Hindlimb muscle (tissue), 1 donor: ENCODE data around the gene BABAM2. TPM values are rescaled to one million over a fixed set of nuclear protein-coding genes. Genes with fewer than 3 reads are reported as not detected.
"Not testable (repeated sequence)": the region's sequence is repeated elsewhere in the genome, so short reads cannot be mapped to it uniquely, and the experiment has no call there.

Experiments
- DNase-seq: peaks from one replicate; pipeline ENCODE4 v3.0.0-alpha.2; 2013
- polyA plus RNA-seq: library from polyadenylated mRNA; unstranded; fragments of 120-200 nt; gene quantifications from one replicate; pipeline ENCODE4 v1.2.1, GENCODE V29; 2013; ENCODE audit not compliant: insufficient read length

Gene BABAM2
- polyA plus RNA-seq, 1 donor, result 26.4 TPM

DNA sequence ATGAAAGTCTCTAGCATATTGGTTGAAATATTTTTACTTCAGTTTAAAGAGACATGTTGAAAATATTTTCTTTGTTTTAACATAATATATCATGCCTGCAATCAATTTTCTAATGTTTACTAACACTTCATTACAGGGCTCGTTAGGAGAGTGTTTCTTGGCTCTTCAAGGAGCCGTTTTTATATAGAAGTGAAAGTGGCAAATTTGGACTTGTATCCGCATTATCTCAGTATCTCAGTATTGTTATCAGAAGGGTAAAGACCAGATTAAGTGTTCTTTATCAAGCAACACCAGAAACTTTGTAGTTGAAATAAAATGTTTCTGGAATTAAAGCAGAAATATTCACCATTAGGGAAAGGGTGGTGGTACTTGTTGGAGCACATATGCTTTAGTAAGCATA is 97.8 kb downstream of the BABAM2 start:
- DNase-seq, result no peak

- DNase-seq, result no peak
These were observed 98.2 kb downstream of the BABAM2 start for GRCh38 chr2:27988718-27989117.

DNA sequence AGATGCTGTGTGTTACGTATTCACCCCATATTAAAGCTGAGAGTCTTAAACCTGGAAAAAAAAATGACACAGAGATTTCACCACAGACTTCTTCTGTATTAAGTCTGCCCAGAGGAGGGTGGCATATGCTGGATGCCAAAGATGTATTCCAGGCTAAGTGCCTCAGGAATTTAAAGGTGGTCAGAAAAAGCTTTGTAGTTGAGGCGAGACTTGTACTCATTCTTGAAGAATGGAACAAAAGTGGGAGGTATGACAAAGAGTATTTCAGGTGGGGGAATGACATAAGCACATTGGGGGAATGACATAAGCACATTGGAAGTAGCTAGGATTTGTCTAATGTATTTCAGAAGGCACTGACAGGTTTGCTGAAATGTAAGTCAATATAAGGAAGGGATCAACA is 98.6 kb downstream of the BABAM2 start:
- no peak for DNase-seq

- DNase-seq, result no peak
These were observed 99.6 kb downstream of the BABAM2 start for GRCh38 chr2:27990030-27990590.

- DNase-seq, result peak; percentile 37
These were observed 100.6 kb downstream of the BABAM2 start for GRCh38 chr2:27991146-27991545.

GRCh38 chr2:27992787-27993401 is 102.4 kb downstream of the BABAM2 start:
- no peak for DNase-seq

DNA sequence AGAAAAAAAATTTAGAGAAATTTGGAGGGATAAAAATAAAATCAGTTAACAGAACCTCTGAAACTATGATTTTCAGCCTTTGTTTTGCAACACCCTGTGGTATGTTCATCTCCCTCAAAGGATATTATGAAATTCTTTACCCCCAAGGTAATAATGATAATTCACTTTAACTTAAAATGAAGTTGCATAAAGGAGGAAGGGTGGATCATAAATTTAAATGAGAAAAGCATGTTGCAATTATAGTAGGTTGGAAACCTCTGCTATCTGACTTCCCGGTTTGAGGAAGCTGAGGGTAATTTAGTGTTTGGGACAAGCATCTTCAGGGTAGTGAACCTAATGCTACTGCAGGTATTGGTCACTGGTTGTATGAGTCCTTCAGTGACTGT is 102.9 kb downstream of the BABAM2 start:
- DNase-seq, result no peak

DNA sequence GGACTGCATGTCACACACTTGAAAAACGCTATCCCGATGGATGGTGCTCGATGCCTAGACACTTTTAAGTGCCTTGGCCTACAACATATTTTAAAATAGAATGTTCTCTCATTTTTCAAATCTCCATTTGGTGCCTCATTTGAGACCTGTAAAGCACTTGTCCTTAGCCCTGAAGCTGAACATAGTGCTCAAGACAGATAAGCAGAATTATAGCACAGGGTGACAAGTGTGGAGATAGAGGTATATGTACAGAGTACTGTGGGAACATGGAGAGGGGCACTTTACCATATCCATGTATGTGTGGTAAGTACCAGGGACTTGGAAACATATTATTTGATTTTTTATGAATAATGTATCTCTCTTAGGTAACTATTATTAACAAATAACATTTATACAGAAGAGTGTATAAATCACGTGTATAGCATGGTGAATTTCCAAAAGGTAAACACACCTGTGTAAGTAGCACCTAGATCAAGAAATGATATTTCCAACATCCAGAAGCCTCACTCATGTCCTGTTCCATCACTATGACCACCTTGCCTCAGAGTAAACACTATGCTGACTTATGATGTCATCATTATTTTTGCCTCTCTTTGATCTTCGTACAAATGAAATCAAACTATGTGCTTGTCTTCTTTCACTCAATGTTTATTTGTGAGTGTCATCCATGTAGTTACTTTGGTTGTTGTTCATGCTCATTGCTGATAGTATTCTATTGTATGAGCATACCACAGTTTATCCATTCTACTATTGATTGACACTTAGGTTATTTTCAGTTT is 103.6 kb downstream of the BABAM2 start:
- no peak for DNase-seq

- no peak for DNase-seq
These were observed 105.8 kb downstream of the BABAM2 start for GRCh38 chr2:27996156-27996922.

DNA sequence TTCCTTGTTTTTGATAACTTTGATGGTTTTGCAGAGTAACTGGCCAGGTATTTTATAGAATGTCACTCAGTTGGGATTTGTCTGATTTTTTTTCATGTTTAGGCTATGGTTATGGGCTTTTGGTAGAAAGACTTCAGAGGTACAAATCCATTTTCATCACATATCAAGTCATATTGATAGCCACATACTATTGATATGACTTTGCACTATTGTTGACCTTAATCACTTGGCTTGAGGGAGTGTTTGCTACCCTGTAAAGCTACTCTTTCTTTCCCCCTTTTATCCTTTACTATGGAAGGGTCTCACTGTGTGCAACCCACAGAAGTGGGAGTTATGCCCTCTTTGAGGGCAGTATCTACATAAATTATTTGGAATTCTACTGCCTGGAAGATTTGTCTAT is 109.8 kb downstream of the BABAM2 start:
- no peak for DNase-seq

- DNase-seq, result no peak
These were observed 111.7 kb downstream of the BABAM2 start for GRCh38 chr2:28002181-28002580.

- no peak for DNase-seq
These were observed 113.6 kb downstream of the BABAM2 start for GRCh38 chr2:28004086-28004485.

GRCh38 chr2:28009732-28010131 is 119.2 kb downstream of the BABAM2 start:
- no peak for DNase-seq

- DNase-seq, result no peak
These were observed 120.8 kb downstream of the BABAM2 start for GRCh38 chr2:28011322-28011737.

DNA sequence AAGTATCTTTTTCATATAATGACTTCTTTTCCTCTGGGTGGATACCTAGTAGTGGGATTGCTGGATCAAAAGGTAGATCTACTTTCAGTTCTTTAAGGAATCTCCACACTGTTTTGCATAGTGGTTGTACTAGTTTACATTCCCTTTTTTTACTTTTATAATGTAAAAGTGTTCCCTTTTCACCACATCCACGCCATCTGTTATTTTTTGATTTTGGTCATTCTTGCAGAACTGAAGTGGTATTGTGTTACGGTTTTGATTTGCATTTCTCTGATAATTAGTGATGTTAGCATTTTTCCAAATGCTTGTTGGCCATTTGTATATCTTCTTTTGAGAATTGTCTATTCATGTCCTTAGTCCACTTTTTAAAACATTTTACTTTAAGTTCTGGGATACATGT is 127.9 kb downstream of the BABAM2 start:
- DNase-seq, result not testable (repeated sequence)

DNA sequence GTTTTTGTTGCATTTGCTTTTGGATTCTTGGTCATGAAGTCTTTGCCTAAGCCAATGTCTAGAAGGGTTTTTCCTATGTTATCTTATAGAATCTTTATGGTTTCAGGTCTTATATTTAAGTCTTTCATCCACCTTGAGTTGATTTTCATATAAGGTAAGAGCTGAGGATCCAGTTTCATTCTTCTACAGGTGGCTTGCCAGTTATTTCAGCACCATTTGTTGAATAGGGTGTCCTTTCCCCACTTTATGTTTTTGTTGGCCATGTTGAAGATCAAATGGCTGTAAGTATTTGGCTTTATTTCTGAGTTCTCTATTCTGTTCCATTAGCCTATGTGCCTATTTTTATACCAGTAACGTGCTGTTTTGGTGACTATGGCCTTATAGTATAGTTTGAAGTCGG is 129.0 kb downstream of the BABAM2 start:
- not testable (repeated sequence) for DNase-seq

DNA sequence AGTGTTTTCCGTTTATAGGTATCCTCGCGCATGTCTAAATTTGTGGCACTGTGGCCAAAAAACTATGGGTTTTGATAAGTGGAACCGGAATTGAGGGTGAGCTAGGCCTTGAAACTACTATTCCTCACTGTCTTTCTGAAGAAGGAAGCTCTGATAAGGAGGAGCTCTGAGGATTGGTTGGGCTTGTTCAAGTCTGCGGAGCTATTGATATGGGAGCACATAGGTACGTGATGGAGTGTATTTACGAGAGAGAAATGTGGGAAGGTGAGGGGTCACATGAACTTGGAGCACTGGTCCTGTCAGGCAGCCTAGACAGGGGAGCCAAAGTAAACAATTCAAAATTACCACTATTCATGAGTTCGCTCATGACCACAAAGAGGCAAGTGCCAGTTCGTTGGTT is 131.4 kb downstream of the BABAM2 start:
- no peak for DNase-seq

GRCh38 chr2:28025123-28025522 is 134.6 kb downstream of the BABAM2 start:
- no peak for DNase-seq

GRCh38 chr2:28026230-28026629 is 135.7 kb downstream of the BABAM2 start:
- DNase-seq, result not testable (repeated sequence)

DNA sequence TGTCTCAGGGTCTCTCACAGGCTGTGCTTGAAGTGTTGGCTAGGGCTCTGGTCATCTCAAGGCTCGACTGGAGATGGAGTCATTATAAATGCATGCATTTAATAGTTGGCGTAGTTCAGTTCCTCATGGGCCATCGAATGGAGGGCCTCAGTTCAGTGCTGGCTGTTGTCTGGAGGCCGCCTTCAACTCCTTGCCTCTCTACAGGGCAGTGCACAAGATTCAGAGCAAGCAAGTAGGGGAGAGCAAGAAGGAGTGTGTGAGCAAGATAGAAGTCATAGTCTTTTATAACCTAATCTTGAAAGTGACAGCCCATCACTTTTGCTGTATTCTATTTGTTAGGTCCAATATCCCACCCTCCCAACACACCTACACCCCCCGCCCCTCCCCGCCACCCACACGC is 137.5 kb downstream of the BABAM2 start:
- DNase-seq, result no peak

- no peak for DNase-seq
These were observed 140.1 kb downstream of the BABAM2 start for GRCh38 chr2:28030600-28030999.

GRCh38 chr2:28032816-28033215 is 142.3 kb downstream of the BABAM2 start:
- no peak for DNase-seq

DNA sequence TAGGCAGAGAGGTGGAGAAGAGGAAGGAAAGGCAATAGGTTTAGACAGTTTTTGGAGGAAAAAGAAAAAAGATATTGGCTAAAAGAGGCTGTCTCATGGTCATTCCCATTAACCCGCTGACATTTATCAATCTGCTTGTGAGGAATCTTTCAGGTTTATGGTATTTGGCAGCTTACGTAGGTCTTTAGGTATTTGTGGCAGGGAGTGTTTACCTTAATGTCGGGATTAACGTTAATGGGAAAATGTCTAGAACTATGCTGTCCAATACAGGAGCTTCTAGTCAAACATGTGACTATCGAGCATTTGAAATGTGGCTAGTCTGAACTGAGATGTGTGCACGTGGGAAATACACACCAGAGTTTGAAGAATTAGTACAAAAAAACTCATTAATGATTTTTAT is 144.2 kb downstream of the BABAM2 start:
- DNase-seq, result no peak
